ENCODE results near the gene MMP7. TPM values are rescaled to one million over a fixed set of nuclear protein-coding genes. Genes with fewer than 3 reads are reported as not detected.

The MMP7 gene
- total RNA-seq, 4 donors from 2014 or later, result 1.2 TPM; not detected in 3

GRCh38 chr11:102561636-102562035, 31.1 kb upstream of the MMP7 start:
- Histone ChIP-seq H3K27ac (peak overlapping the region; percentile 20 to 73 (median 67)), H3K36me3 (no peaks in the 10 kb centered on the region), H3K4me3 (replicated peaks in 1 of 3) (no peak overlapping the region), H3K4me1 (peaks cover 8 to 17% of the 10 kb centered on the region in 2 donors), H3K27me3 (no peaks in the 10 kb centered on the region), H3K9me3 (no peaks in the 10 kb centered on the region)
- DNase-seq, result no peak
- TF ChIP-seq POLR2A (IDR thresholded peaks at IDR 0.05), result no peak
- no peak for TF ChIP-seq CTCF (IDR thresholded peaks at IDR 0.05)
- intact Hi-C loops (cut with DNase I), result no loop called here

GRCh38 chr11:102560555-102561011, 30.0 kb upstream of the MMP7 start:
- Histone ChIP-seq H3K4me1 (peaks cover 8 to 17% of the 10 kb centered on the region in 2 donors), H3K4me3 (replicated peaks in 1 of 3) (peak overlapping the region in 1 of 3 donors; percentile 2), H3K9me3 (no peaks in the 10 kb centered on the region), H3K27me3 (no peaks in the 10 kb centered on the region), H3K36me3 (no peaks in the 10 kb centered on the region), H3K27ac (peak overlapping the region; percentile 67 to 73 (median 67))
- peak; percentile 50 to 51 for DNase-seq
- TF ChIP-seq POLR2A (IDR thresholded peaks at IDR 0.05) (no peak), CTCF (IDR thresholded peaks at IDR 0.05) (no peak)
- intact Hi-C loops (cut with DNase I), result no loop called here
- 13 to 14% methylated on average over 6 of the region's 6 CpGs for WGBS, 2 donors

GRCh38 chr11:102559839-102560238, 29.3 kb upstream of the MMP7 start:
- intact Hi-C loops (cut with DNase I), result no loop called here
- TF ChIP-seq CTCF (IDR thresholded peaks at IDR 0.05), result no peak
- no peak for TF ChIP-seq POLR2A (IDR thresholded peaks at IDR 0.05)
- H3K4me3 ChIP-seq (replicated peaks in 1 of 3), result no peak overlapping the region
- peaks cover 8 to 17% of the 10 kb centered on the region in 2 donors for H3K4me1 ChIP-seq
- H3K27me3 ChIP-seq, result no peaks in the 10 kb centered on the region
- H3K36me3 ChIP-seq, result no peaks in the 10 kb centered on the region
- DNase-seq, result no peak
- H3K9me3 ChIP-seq, result no peaks in the 10 kb centered on the region
- peak overlapping the region; percentile 67 to 73 (median 67) for H3K27ac ChIP-seq

- DNase-seq, result no peak
- TF ChIP-seq CTCF (IDR thresholded peaks at IDR 0.05) (no peak), POLR2A (IDR thresholded peaks at IDR 0.05) (no peak)
- no peak overlapping the region for H3K4me3 ChIP-seq (replicated peaks in 1 of 3)
- H3K36me3 ChIP-seq, result no peaks in the 10 kb centered on the region
- H3K27ac ChIP-seq, result no peak overlapping the region
- intact Hi-C loops (cut with DNase I), result no loop called here
- WGBS, 2 donors, result 85 to 89% methylated on average over 3 of the region's 3 CpGs
- no peaks in the 10 kb centered on the region for H3K9me3 ChIP-seq
- H3K4me1 ChIP-seq, result peaks cover 6 to 32% of the 10 kb centered on the region in 2 donors
- no peaks in the 10 kb centered on the region for H3K27me3 ChIP-seq
Measured at GRCh38 chr11:102555091-102555490, 24.5 kb upstream of the MMP7 start.

GRCh38 chr11:102553835-102554282, 23.3 kb upstream of the MMP7 start:
- 77 to 82% methylated on average over 5 of the region's 5 CpGs for WGBS, 2 donors

More at GRCh38 chr11:102553835-102554282, 23.3 kb upstream of the MMP7 start:
- H3K27ac ChIP-seq, result no peak overlapping the region
- H3K4me1 ChIP-seq, result peaks cover 0 to 25% of the 10 kb centered on the region in 2 donors
- no peak overlapping the region for H3K4me3 ChIP-seq (replicated peaks in 1 of 3)
- TF ChIP-seq POLR2A (IDR thresholded peaks at IDR 0.05) (no peak), CTCF (IDR thresholded peaks at IDR 0.05) (no peak)
- H3K27me3 ChIP-seq, result no peaks in the 10 kb centered on the region
- H3K9me3 ChIP-seq, result no peaks in the 10 kb centered on the region
- intact Hi-C loops (cut with DNase I), result no loop called here
- DNase-seq, result no peak
- no peaks in the 10 kb centered on the region for H3K36me3 ChIP-seq

Data from thyroid gland (tissue), 4 donors.